Effector memory CD4-positive, alpha-beta T cell (primary cell): ENCODE measurements around the gene SLC22A23.
A peak's percentile ranks its signal among the peaks of the same experiment; 100 is the strongest.

Experiments used
- DNase-seq, 3 donors: peaks; one replicate each; pipeline ENCODE4 v3.0.0-alpha.2; 2020
- H3K27ac ChIP-seq: 2 replicates; pipeline ENCODE4 v1.7.0; 2013; ENCODE audit warnings: mild to moderate bottlenecking, low read length, moderate library complexity; ENCODE audit not compliant: insufficient read depth, poor library complexity, severe bottlenecking
- H3K27me3 ChIP-seq: replicated peaks from 2 replicates; pipeline ENCODE4 v1.7.0; 2013; ENCODE audit warnings: mild to moderate bottlenecking, low read length; ENCODE audit not compliant: insufficient read depth, control insufficient read depth, poor library complexity, severe bottlenecking
- H3K36me3 ChIP-seq: 2 replicates; pipeline ENCODE4 v1.7.0; 2013; ENCODE audit warnings: mild to moderate bottlenecking, low read length, moderate library complexity; ENCODE audit not compliant: control insufficient read depth, insufficient read depth
- H3K4me1 ChIP-seq: 2 replicates; pipeline ENCODE4 v1.7.0; 2013; ENCODE audit warnings: low read length, mild to moderate bottlenecking; ENCODE audit not compliant: control insufficient read depth, insufficient read depth, poor library complexity, severe bottlenecking
- H3K4me3 ChIP-seq: 2 replicates; pipeline ENCODE4 v1.7.0; 2013; ENCODE audit warnings: low read length, low read depth, mild to moderate bottlenecking; ENCODE audit not compliant: insufficient read depth, poor library complexity, severe bottlenecking
- H3K9me3 ChIP-seq: 2 replicates; pipeline ENCODE4 v1.7.0; 2013; ENCODE audit warnings: mild to moderate bottlenecking, low read length, moderate library complexity; ENCODE audit not compliant: control insufficient read depth

SLC22A23 gene

GRCh38 chr6:3321042-3321441 is 135.8 kb downstream of the SLC22A23 start:
- H3K9me3 ChIP-seq = no peaks in the 10 kb centered on the region
- no peaks in the 10 kb centered on the region for H3K27me3 ChIP-seq
- no peaks in the 10 kb centered on the region for H3K36me3 ChIP-seq
- peaks cover 14% of the 10 kb centered on the region for H3K4me1 ChIP-seq
- DNase-seq = no peak
- no peak overlapping the region for H3K27ac ChIP-seq
- H3K4me3 ChIP-seq = no peak overlapping the region

DNA sequence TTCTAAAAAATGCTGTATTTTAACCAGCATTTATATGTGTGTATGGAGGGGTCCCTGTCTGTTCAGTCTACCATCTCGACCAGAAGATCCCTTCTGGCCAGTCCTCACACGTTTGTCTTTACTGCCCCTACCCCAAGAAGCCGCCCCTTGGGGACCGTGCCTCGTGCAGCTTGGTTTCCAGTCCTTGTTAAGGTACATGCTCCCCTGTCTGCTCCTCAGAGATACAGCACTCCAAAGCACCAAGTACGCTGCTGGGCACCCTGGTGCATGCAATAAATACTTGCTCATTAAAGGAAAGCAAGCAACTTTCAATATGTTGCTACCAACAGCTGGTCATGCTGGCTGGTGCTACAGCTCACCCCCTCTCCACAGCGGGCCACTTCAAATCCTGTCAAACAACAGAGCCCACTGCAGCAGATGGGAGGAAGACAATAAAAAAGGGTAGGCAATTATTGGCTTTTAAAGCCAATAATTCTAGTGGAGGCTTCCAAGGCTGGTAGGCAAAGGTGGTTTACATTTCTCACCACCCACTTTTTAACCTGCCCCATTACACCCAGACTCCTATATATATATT is 136.5 kb downstream of the SLC22A23 start:
- no peak for DNase-seq
- Histone ChIP-seq H3K4me1 (peaks cover 14% of the 10 kb centered on the region), H3K9me3 (no peaks in the 10 kb centered on the region), H3K27me3 (no peaks in the 10 kb centered on the region), H3K36me3 (no peaks in the 10 kb centered on the region), H3K27ac (no peak overlapping the region), H3K4me3 (no peak overlapping the region)

DNA sequence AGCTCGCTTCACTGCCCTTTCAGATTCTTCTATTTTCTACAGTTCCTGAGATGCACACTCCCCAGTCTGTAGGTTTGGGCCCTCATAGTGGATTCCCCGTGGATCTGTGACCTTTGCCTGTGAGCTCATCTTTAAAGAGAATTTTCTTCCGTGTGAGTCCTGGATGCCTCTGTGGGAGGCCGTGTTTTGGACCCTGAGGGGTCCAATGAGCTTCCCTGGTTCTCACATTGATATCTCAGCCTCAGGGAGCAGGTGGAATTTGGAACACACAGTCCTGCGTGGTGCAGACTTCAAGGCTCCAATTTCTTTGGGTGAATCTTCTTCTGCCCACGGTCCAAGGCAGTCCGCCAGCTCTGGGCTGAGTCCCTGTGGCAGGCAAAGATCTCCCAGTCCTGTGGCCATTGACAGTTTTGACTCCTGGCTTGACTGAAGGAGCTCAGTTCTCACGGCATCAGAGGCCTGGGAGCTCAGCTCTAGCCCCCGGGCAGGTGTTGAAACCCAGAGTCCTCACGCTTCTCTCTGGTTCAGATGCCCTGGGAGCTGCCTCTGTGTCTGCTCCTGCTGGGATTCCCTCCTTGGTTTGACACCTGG is 137.1 kb downstream of the SLC22A23 start:
- Histone ChIP-seq H3K27me3 (no peaks in the 10 kb centered on the region), H3K4me3 (no peak overlapping the region), H3K36me3 (no peaks in the 10 kb centered on the region), H3K27ac (no peak overlapping the region), H3K4me1 (peaks cover 14% of the 10 kb centered on the region), H3K9me3 (no peaks in the 10 kb centered on the region)
- DNase-seq = no peak

GRCh38 chr6:3318821-3319540 is 137.9 kb downstream of the SLC22A23 start:
- no peak overlapping the region for H3K27ac ChIP-seq
- no peak for DNase-seq

DNA sequence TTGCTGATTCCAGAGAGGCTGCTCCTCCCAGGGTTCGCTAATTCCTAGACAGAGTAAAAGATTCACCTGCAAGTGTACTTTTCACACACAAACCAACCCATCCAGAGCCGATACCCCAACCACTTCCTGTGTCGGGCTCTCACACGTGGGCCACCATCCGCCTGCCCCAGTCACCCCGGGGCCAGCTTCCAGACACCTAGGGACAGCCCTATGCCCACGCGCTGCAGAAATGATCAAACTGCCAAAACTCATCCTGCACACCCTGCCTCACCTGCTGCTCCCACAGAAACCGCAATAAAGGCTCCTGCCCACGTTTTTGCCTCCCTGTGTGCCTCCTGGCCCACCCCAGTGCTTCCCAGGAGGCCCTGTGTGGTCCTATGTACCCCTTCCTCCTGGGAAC is 138.6 kb downstream of the SLC22A23 start:
- peak in 1 of 3 donors; percentile 4 for DNase-seq
- no peaks in the 10 kb centered on the region for H3K27me3 ChIP-seq
- H3K4me3 ChIP-seq = peak overlapping the region; percentile 5

More at GRCh38 chr6:3318821-3319540, 137.9 kb downstream of the SLC22A23 start:
- no peaks in the 10 kb centered on the region for H3K27me3 ChIP-seq
- H3K4me3 ChIP-seq = no peak overlapping the region
- H3K9me3 ChIP-seq = no peaks in the 10 kb centered on the region
- H3K36me3 ChIP-seq = no peaks in the 10 kb centered on the region
- peaks cover 14% of the 10 kb centered on the region for H3K4me1 ChIP-seq

GRCh38 chr6:3317741-3318211 is 139.1 kb downstream of the SLC22A23 start:
- no peak for DNase-seq
- Histone ChIP-seq H3K4me3 (peak overlapping the region; percentile 5), H3K36me3 (no peaks in the 10 kb centered on the region), H3K4me1 (peaks cover 14% of the 10 kb centered on the region), H3K27ac (no peak overlapping the region), H3K9me3 (no peaks in the 10 kb centered on the region), H3K27me3 (no peaks in the 10 kb centered on the region)

More for the DNA sequence above, 138.6 kb downstream of the SLC22A23 start:
- Histone ChIP-seq H3K4me1 (peaks cover 14% of the 10 kb centered on the region), H3K27ac (no peak overlapping the region), H3K36me3 (no peaks in the 10 kb centered on the region), H3K9me3 (no peaks in the 10 kb centered on the region)

GRCh38 chr6:3316818-3317217 is 140.0 kb downstream of the SLC22A23 start:
- H3K9me3 ChIP-seq = no peaks in the 10 kb centered on the region
- H3K36me3 ChIP-seq = no peaks in the 10 kb centered on the region
- peaks cover 14% of the 10 kb centered on the region for H3K4me1 ChIP-seq
- no peak for DNase-seq
- no peak overlapping the region for H3K4me3 ChIP-seq
- H3K27ac ChIP-seq = no peak overlapping the region
- no peaks in the 10 kb centered on the region for H3K27me3 ChIP-seq

DNA sequence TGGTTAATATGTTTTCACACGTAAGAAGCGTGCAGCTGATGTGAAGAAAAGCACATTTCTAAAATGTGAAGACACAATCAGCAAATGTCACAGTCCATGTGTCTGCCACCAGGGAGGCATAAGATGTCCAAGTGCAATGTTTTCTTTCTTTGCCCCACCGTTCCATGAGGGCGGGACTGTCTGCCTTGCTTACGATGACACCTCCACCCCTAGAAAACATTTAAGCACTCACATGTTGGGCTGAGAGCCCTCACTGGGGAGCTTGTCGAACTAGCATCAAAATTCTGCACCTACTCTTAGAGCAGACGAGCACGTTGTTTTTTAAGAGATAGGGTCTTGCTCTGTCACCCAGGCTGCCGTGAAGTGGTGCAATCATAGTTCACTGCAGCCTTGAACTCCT is 140.5 kb downstream of the SLC22A23 start:
- peaks cover 14% of the 10 kb centered on the region for H3K4me1 ChIP-seq
- H3K36me3 ChIP-seq = no peaks in the 10 kb centered on the region
- no peaks in the 10 kb centered on the region for H3K9me3 ChIP-seq
- H3K4me3 ChIP-seq = no peak overlapping the region
- no peak for DNase-seq
- H3K27ac ChIP-seq = no peak overlapping the region
- no peaks in the 10 kb centered on the region for H3K27me3 ChIP-seq

DNA sequence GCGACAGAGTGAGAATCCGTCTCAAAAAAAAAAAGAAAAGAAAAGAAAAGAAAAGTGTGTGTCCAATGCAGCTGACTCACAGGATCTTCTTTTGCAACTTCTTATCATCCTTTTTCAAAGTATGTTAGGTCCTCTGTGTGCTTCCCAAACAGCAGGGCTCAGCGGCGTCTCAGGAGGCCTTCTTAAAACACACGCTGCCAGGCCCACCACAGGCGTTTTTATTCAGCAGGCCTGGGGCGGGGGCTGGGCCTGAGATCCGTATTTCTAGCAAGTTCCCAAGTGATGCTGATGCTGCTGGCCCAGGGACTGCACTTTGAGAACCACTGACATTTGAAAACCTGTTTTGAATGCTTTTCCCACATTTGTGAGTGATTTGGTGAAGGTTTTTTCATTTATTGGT is 141.0 kb downstream of the SLC22A23 start:
- H3K27me3 ChIP-seq = no peaks in the 10 kb centered on the region
- no peaks in the 10 kb centered on the region for H3K36me3 ChIP-seq
- no peak for DNase-seq
- no peaks in the 10 kb centered on the region for H3K9me3 ChIP-seq
- H3K4me3 ChIP-seq = no peak overlapping the region
- no peak overlapping the region for H3K27ac ChIP-seq
- H3K4me1 ChIP-seq = peaks cover 14% of the 10 kb centered on the region
